Endothelial cell of umbilical vein (primary cell): Measurements from ENCODE around the gene EPHA4. TPM values are rescaled to one million over a fixed set of nuclear protein-coding genes. Genes with fewer than 3 reads are reported as not detected.

Experiments used
- BruUV-seq: library from RNA; stranded (reverse); fragments of 400-500 nt; replicated peaks from 2 replicates; lab custom pipeline; 2021; lab: Mats Ljungman, UMichigan
- CTCF ChIA-PET: fragments of 300-600, 350-600 bp; sonication (Branson Sonifier 250); formaldehyde crosslinking; loops from one replicate; lab custom pipeline; 2021; ENCODE audit warnings: antibody characterized with exemption, inconsistent platforms; lab: Charles Lee
- POLR2A ChIA-PET: fragments of 300-600, 350-600 bp; sonication (Branson Sonifier 250); formaldehyde crosslinking; loops from one replicate; lab custom pipeline; 2021; ENCODE audit warnings: antibody characterized with exemption, inconsistent platforms; lab: Charles Lee
- DNase-seq: peaks from one replicate; pipeline ENCODE4 v3.0.0-alpha.2; 2011; ENCODE audit warnings: low read depth, low spot score
- FAIRE-seq: peaks from 2 replicates; lab custom pipeline; 2011; peaks lifted over from hg19 to GRCh38; lab: Jason Lieb, UNC
- H2AFZ ChIP-seq: 2 replicates; pipeline ENCODE4 v1.6.0; 2012; ENCODE audit warnings: low read depth, low read length, control low read depth, inconsistent platforms
- H3K27ac ChIP-seq: 2 replicates; pipeline ENCODE4 v1.5.1; 2011; ENCODE audit warnings: low read depth, mild to moderate bottlenecking, control low read depth, low read length, moderate library complexity; ENCODE audit not compliant: insufficient read depth
- H3K27me3 ChIP-seq, 2 experiments: 2 replicates each; pipeline versions ENCODE4 v1.6.0 to v1.6.1; 2011; ENCODE audit warnings: low read length in 2 of 2, mixed read lengths in 1 of 2; ENCODE audit not compliant: control insufficient read depth in 2 of 2, insufficient read depth in 2 of 2
- H3K36me3 ChIP-seq, 2 experiments: 2 replicates in 1 of 2; 3 replicates in 1 of 2; pipeline ENCODE4 v1.5.1; 2011; ENCODE audit warnings: low read length in 2 of 2, mild to moderate bottlenecking in 1 of 2, moderate library complexity in 1 of 2; ENCODE audit not compliant: control insufficient read depth in 2 of 2, insufficient read depth in 2 of 2; ENCODE audit errors: extremely low read depth in 1 of 2
- H3K4me1 ChIP-seq: 3 replicates; pipeline ENCODE4 v1.5.1; 2011; ENCODE audit warnings: mild to moderate bottlenecking, low read length; ENCODE audit not compliant: control insufficient read depth, insufficient read depth; ENCODE audit errors: extremely low read depth
- H3K4me2 ChIP-seq: 2 replicates; pipeline ENCODE4 v1.6.1; 2011; ENCODE audit warnings: low read length, control low read depth, mixed read lengths; ENCODE audit not compliant: insufficient read depth
- H3K4me3 ChIP-seq, 3 experiments: fragments of 200-600 bp in 1 of 3; sonication (generic), shearing (Covaris generic) in 1 of 3; replicated peaks in 1 of 3; 2 replicates each; pipeline ENCODE4 v1.5.1; 2011 to 2016; ENCODE audit warnings: control low read depth in 3 of 3, low read length in 3 of 3, mild to moderate bottlenecking in 2 of 3, inconsistent platforms in 1 of 3, low read depth in 1 of 3, moderate library complexity in 1 of 3; ENCODE audit not compliant: insufficient read depth in 1 of 3
- H3K79me2 ChIP-seq: 2 replicates; pipeline ENCODE4 v1.6.0; 2012; ENCODE audit warnings: low read length, inconsistent platforms; ENCODE audit not compliant: control insufficient read depth, insufficient read depth
- H3K9ac ChIP-seq: replicated peaks from 2 replicates; pipeline ENCODE3; 2011; ENCODE audit warnings: low read length, control low read depth; ENCODE audit not compliant: insufficient read depth; ENCODE audit errors: extremely low read depth
- H3K9me1 ChIP-seq: replicated peaks from 3 replicates; pipeline ENCODE4 v1.6.0; 2011; ENCODE audit warnings: mild to moderate bottlenecking, low read length; ENCODE audit not compliant: control insufficient read depth, insufficient read depth; ENCODE audit errors: extremely low read depth
- H3K9me3 ChIP-seq: replicated peaks from 2 replicates; pipeline ENCODE4 v1.5.1; 2012; ENCODE audit warnings: low read length, inconsistent platforms; ENCODE audit not compliant: control insufficient read depth, insufficient read depth
- H4K20me1 ChIP-seq: replicated peaks from 2 replicates; pipeline ENCODE3; 2011; ENCODE audit warnings: mild to moderate bottlenecking, low read length; ENCODE audit not compliant: control insufficient read depth, insufficient read depth; ENCODE audit errors: extremely low read depth
- EZH2 ChIP-seq: IDR thresholded peaks from 2 replicates; pipeline ENCODE4 v1.6.1; 2012; ENCODE audit warnings: borderline replicate concordance, low read depth, mild to moderate bottlenecking, moderate library complexity, low read length, inconsistent platforms; ENCODE audit not compliant: severe bottlenecking
- FOS ChIP-seq: IDR thresholded peaks from 2 replicates; pipeline ENCODE4 v1.6.1; 2011; ENCODE audit warnings: mild to moderate bottlenecking, low read length, moderate library complexity, borderline replicate concordance; ENCODE audit not compliant: insufficient read depth
- GATA2 ChIP-seq: IDR thresholded peaks from 2 replicates; pipeline ENCODE4 v1.7.0; 2011; ENCODE audit warnings: low read depth, mild to moderate bottlenecking, moderate library complexity, mixed read lengths, low read length; ENCODE audit not compliant: insufficient read length, insufficient read depth
- JUN ChIP-seq: IDR thresholded peaks from 2 replicates; pipeline ENCODE4 v1.6.1; 2011; ENCODE audit warnings: borderline replicate concordance, low read depth; ENCODE audit not compliant: insufficient read length, insufficient read depth
- MYC ChIP-seq: IDR thresholded peaks from one replicate; pipeline ENCODE4 v1.6.1; 2011; ENCODE audit warnings: mild to moderate bottlenecking, low read depth, low read length
- POLR2A ChIP-seq: IDR thresholded peaks from 2 replicates; pipeline ENCODE4 v1.6.1; 2012; ENCODE audit warnings: low read depth, mild to moderate bottlenecking, control low read depth, low read length
- POLR2AphosphoS5 ChIP-seq: IDR thresholded peaks from 2 replicates; pipeline ENCODE4 v1.6.1; 2012; ENCODE audit warnings: low read depth, mild to moderate bottlenecking, control low read depth, low read length, moderate library complexity; ENCODE audit not compliant: insufficient read depth
- dilution Hi-C: fragments of 300-500 bp; cut with MboI; formaldehyde crosslinking; loops from one replicate; pipeline ENCODE4 v1.15.0; 2019; ENCODE audit warnings: low sequenced_read_pairs; ENCODE audit not compliant: extremely low pct_ligation_motif_present
- intact Hi-C: fragments of 100-400 bp; cut with micrococcal nuclease; formaldehyde crosslinking; loops from one replicate; pipeline ENCODE4 v1.10.0; 2022
- polyA plus RNA-seq, 4 experiments: library from polyadenylated mRNA; depleted of rRNA in 3 of 4; stranded (reverse) in 3 of 4; unstranded in 1 of 4; fragments of >200 nt; gene quantifications; 2 replicates each; pipeline versions ENCODE4 v1.2.1 to v1.2.3, GENCODE V29; 2011 to 2012; ENCODE audit warnings: missing spikeins in 1 of 4
- total RNA-seq: library from RNA; stranded (reverse); gene quantifications from 2 replicates; pipeline ENCODE4 v1.2.3, GENCODE V29; 2021
- TF ChIP-seq, protein P1 (sequence below): IDR thresholded peaks from 2 replicates; pipeline ENCODE4 v1.6.1; 2011; ENCODE audit not compliant: insufficient read depth, insufficient read length
- TF ChIP-seq, protein P2 (sequence below), 2 donors: IDR thresholded peaks; 1 replicate in 1 of 2; 2 replicates in 1 of 2; pipeline ENCODE4 v1.5.1; 2011; ENCODE audit warnings: low read length in 2 of 2, mild to moderate bottlenecking in 2 of 2, moderate library complexity in 2 of 2, control low read depth in 1 of 2, inconsistent platforms in 1 of 2, low read depth in 1 of 2; ENCODE audit not compliant: insufficient read depth in 1 of 2; ENCODE audit errors: extremely low read depth in 1 of 2

Gene EPHA4
- total and polyA plus RNA-seq, 2 donors (not counting 3 experiments of a cell fraction or from before 2014, with no cell fraction given) = 11.9 to 19.8 TPM

DNA sequence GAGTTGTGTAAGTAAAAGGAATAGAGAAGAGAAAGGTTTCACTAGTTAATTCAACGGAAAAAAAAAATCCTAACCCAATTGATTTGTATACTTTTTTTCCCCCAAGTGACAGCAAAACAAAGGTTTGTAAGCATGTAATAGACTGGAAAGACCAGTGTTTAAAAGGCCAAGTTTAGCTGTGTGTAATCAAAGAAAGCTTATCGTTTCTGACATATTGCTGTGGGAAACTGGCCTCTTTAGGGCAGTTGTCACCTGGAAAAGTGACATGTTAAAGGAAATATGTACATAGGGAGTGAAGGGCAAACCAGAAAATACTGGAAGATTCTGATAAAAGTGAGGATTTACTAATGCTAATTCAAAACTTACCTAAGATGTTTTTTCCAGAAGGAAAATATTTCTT lies 45.9 kb upstream of the EPHA4 start:
- Histone ChIP-seq H2AFZ (no peak overlapping the region), H3K27ac (no peak overlapping the region), H3K4me2 (no peak overlapping the region), H3K27me3 (no peaks in the 10 kb centered on the region), H3K4me3 (no peak overlapping the region), H3K4me1 (peaks cover 11% of the 10 kb centered on the region), H3K36me3 (no peaks in the 10 kb centered on the region), H4K20me1 (no peaks in the 10 kb centered on the region), H3K9me3 (no peaks in the 10 kb centered on the region), H3K9ac (no peak overlapping the region), H3K79me2 (no peaks in the 10 kb centered on the region), H3K9me1 (no peaks in the 10 kb centered on the region)
- TF ChIP-seq JUN (no peak), GATA2 (no peak), MYC (no peak), POLR2AphosphoS5 (no peak), FOS (no peak), POLR2A (no peak), EZH2 (no peak)
- TF ChIP-seq, protein P1, sequence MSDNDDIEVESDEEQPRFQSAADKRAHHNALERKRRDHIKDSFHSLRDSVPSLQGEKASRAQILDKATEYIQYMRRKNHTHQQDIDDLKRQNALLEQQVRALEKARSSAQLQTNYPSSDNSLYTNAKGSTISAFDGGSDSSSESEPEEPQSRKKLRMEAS = no peak
- TF ChIP-seq, protein P2, sequence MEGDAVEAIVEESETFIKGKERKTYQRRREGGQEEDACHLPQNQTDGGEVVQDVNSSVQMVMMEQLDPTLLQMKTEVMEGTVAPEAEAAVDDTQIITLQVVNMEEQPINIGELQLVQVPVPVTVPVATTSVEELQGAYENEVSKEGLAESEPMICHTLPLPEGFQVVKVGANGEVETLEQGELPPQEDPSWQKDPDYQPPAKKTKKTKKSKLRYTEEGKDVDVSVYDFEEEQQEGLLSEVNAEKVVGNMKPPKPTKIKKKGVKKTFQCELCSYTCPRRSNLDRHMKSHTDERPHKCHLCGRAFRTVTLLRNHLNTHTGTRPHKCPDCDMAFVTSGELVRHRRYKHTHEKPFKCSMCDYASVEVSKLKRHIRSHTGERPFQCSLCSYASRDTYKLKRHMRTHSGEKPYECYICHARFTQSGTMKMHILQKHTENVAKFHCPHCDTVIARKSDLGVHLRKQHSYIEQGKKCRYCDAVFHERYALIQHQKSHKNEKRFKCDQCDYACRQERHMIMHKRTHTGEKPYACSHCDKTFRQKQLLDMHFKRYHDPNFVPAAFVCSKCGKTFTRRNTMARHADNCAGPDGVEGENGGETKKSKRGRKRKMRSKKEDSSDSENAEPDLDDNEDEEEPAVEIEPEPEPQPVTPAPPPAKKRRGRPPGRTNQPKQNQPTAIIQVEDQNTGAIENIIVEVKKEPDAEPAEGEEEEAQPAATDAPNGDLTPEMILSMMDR (IDR thresholded peaks at IDR 0.05; ENCODE audit: extremely low read depth in 1 of 2, insufficient read depth in 1 of 2, low read depth in 1 of 2, low read length in 2 of 2) = no peak
- no peak for DNase-seq
- BruUV-seq = no TSS peak
- ChIA-PET CTCF (interaction anchor here (0.7 to 2.7 kb wide), 5 partner anchors 12 to 476 kb away, joined by 3 to 7 read pairs (median 3); no protein-coding TSS in a partner anchor), POLR2A (no interaction called here)
- dilution Hi-C loops (no loop called here), intact Hi-C loops (no loop called here)
- FAIRE-seq = no peak
